ENCODE measurements around the gene SMG6. TPM values are rescaled to one million over a fixed set of nuclear protein-coding genes. Genes with fewer than 3 reads are reported as not detected.
A peak's percentile ranks its signal among the peaks of the same experiment; 100 is the strongest.

SMG6 gene
- total RNA-seq, 1 experiment from 2014 or later, result 28.6 TPM

GRCh38 chr17:2138318-2138717 lies 165.3 kb downstream of the SMG6 start:
- H2AK5ac ChIP-seq (ENCODE audit: insufficient read length, low read length), result no peak overlapping the region
- H2BK12ac ChIP-seq (ENCODE audit: insufficient read length, low read depth, low read length), result no peak overlapping the region
- Mint-ChIP-seq H3K27me3 (ENCODE audit: low read depth) (no peaks in the 10 kb centered on the region), H3K4me1 (peaks cover 28 to 34% of the 10 kb centered on the region in 2 experiments), H3K4me3 (no peak overlapping the region), H3K9me3 (no peaks in the 10 kb centered on the region), H3K27ac (peak overlapping the region; percentile 34 to 80 (median 69); a peak in 3 of 7 replicates), H3K36me3 (ENCODE audit: insufficient read depth in 1 of 3, low read depth in 3 of 3) (no peaks in the 10 kb centered on the region)
- no peak for DNase-seq
- H2AFZ ChIP-seq (ENCODE audit: low read length), result no peak overlapping the region
- H3K27ac ChIP-seq (ENCODE audit: insufficient read length, low read depth, low read length), result no peak overlapping the region
- no peaks in the 10 kb centered on the region for H3K23me2 ChIP-seq (ENCODE audit: insufficient read length, low read depth, low read length, poor library complexity, severe bottlenecking)
- no peak overlapping the region for H4K5ac ChIP-seq (ENCODE audit: insufficient read length, low read depth, low read length)
- no peak overlapping the region for H3K4me2 ChIP-seq (ENCODE audit: insufficient read depth, insufficient read length, low read length)
- H3K27me3 ChIP-seq (ENCODE audit: insufficient read depth, low read length), result no peaks in the 10 kb centered on the region
- no peak overlapping the region for H2BK20ac ChIP-seq (ENCODE audit: low read depth, low read length, poor library complexity, severe bottlenecking)
- H3K23ac ChIP-seq (ENCODE audit: insufficient read length, low read depth, low read length), result no peak overlapping the region
- H4K91ac ChIP-seq (ENCODE audit: insufficient read length, low read depth, low read length), result no peak overlapping the region
- TF ChIP-seq CTCF (conservative IDR thresholded peaks at IDR 0.05), result no peak
- no peak overlapping the region for H3K9ac ChIP-seq (ENCODE audit: extremely low read depth, insufficient read length, low read length)
- H4K20me1 ChIP-seq (ENCODE audit: control insufficient read depth, insufficient read depth, insufficient read length), result no peaks in the 10 kb centered on the region
- no peak overlapping the region for H3T11ph ChIP-seq (ENCODE audit: low read length)
- H3K79me1 ChIP-seq (ENCODE audit: insufficient read depth, low read depth, low read length, poor library complexity, severe bottlenecking), result no peaks in the 10 kb centered on the region
- H3K79me2 ChIP-seq (ENCODE audit: insufficient read depth, low read length), result no peaks in the 10 kb centered on the region
- peaks cover 7% of the 10 kb centered on the region; the same call in 1 of the 2 replicates for H3K4me1 ChIP-seq (ENCODE audit: insufficient read depth, low read length)
- H3K18ac ChIP-seq (ENCODE audit: insufficient read length, low read depth, low read length), result no peak overlapping the region
- no peak overlapping the region for H3K56ac ChIP-seq (ENCODE audit: insufficient read length, low read depth, low read length)
- H4K8ac ChIP-seq (replicated peaks; ENCODE audit: insufficient read length, low read depth, low read length), result no peak overlapping the region
- H3K9me3 ChIP-seq (ENCODE audit: control insufficient read depth, low read depth, low read length), result no peaks in the 10 kb centered on the region
- no peak overlapping the region for H2BK120ac ChIP-seq (ENCODE audit: low read depth, low read length, poor library complexity, severe bottlenecking)
- no peak overlapping the region for H2BK15ac ChIP-seq (ENCODE audit: low read depth, low read length)
- no peak overlapping the region for H3K4ac ChIP-seq (ENCODE audit: low read depth, low read length)
- no peak overlapping the region for H3K14ac ChIP-seq (ENCODE audit: insufficient read depth, low read length)
- no peak overlapping the region for H2BK5ac ChIP-seq (ENCODE audit: insufficient read length, low read length)
- WGBS (ENCODE audit: extremely low coverage, insufficient read length, low lambda C conversion rate), result no CpG with 5 or more reads among the region's 1 CpG
